ENCODE results near the gene TBC1D17. TPM values are rescaled to one million over a fixed set of nuclear protein-coding genes. Genes with fewer than 3 reads are reported as not detected.

TBC1D17 gene
- polyA plus RNA-seq (ENCODE audit: low read depth in 6 of 6) = 10 to 100 TPM; 10.5 to 20.6 (median 12.3) TPM

GRCh38 chr19:49877020-49877878, at the start of gene TBC1D17, which contains the start of gene AKT1S1:
TBC1D17 (plus strand) TSS chr19:49877702; CDS start chr19:49877724, 22 bp downstream.
AKT1S1 (minus strand) TSS chr19:49877355; CDS start chr19:49873295, 4,060 bp downstream.
- Mint-ChIP-seq H3K36me3 (peaks cover 0 to 10% of the 10 kb centered on the region in 2 donors), H3K27me3 (no peaks in the 10 kb centered on the region), H3K9me3 (no peaks in the 10 kb centered on the region), H3K27ac (peak within 1 kb of the TSS in 2 of 6 donors; percentile 70 to 96), H3K4me1 (peaks cover 18 to 26% (median 25%) of the 10 kb centered on the region in 3 donors), H3K4me3 (no peak within 1 kb of the TSS)
- peak; percentile 99 for DNase-seq
- peak; percentile 62 to 66 for ATAC-seq (ENCODE audit: low read depth in 2 of 2)

- DNase-seq (no peak), ATAC-seq (ENCODE audit: low read depth in 2 of 2) (no peak)
- Mint-ChIP-seq H3K4me1 (peaks cover 13 to 25% (median 14%) of the 10 kb centered on the region in 3 donors), H3K27me3 (no peaks in the 10 kb centered on the region), H3K36me3 (peaks cover 0 to 8% of the 10 kb centered on the region in 2 donors), H3K27ac (peak overlapping the region in 2 of 6 donors; percentile 20 to 38), H3K9me3 (no peaks in the 10 kb centered on the region), H3K4me3 (peak overlapping the region in 1 of 8 donors; percentile 24)
Observed at GRCh38 chr19:49829200-49829599, 48.3 kb upstream of the TBC1D17 start.

GRCh38 chr19:49829721-49830120, 47.8 kb upstream of the TBC1D17 start:
- Mint-ChIP-seq H3K4me1 (peaks cover 13 to 22% (median 18%) of the 10 kb centered on the region in 3 donors), H3K27ac (no peak overlapping the region), H3K27me3 (no peaks in the 10 kb centered on the region), H3K4me3 (no peak overlapping the region), H3K36me3 (peaks cover 0 to 12% of the 10 kb centered on the region in 2 donors), H3K9me3 (no peaks in the 10 kb centered on the region)
- DNase-seq (no peak), ATAC-seq (ENCODE audit: low read depth in 2 of 2) (no peak)

GRCh38 chr19:49830766-49831165, 46.7 kb upstream of the TBC1D17 start:
- H3K36me3 Mint-ChIP-seq = peaks cover 0 to 15% of the 10 kb centered on the region in 2 donors
- no peaks in the 10 kb centered on the region for H3K9me3 Mint-ChIP-seq
- H3K27ac Mint-ChIP-seq = no peak overlapping the region
- DNase-seq (no peak), ATAC-seq (ENCODE audit: low read depth in 2 of 2) (no peak)
- no peaks in the 10 kb centered on the region for H3K27me3 Mint-ChIP-seq
- H3K4me3 Mint-ChIP-seq = no peak overlapping the region
- peaks cover 13 to 21% (median 18%) of the 10 kb centered on the region in 3 donors for H3K4me1 Mint-ChIP-seq

- H3K27me3 Mint-ChIP-seq = no peaks in the 10 kb centered on the region
- H3K4me3 Mint-ChIP-seq = no peak overlapping the region
- H3K27ac Mint-ChIP-seq = peak overlapping the region in 1 of 6 donors; percentile 32
- DNase-seq (no peak), ATAC-seq (ENCODE audit: low read depth in 2 of 2) (no peak)
- H3K9me3 Mint-ChIP-seq = no peaks in the 10 kb centered on the region
- peaks cover 0 to 15% of the 10 kb centered on the region in 2 donors for H3K36me3 Mint-ChIP-seq
- H3K4me1 Mint-ChIP-seq = peaks cover 11 to 16% (median 15%) of the 10 kb centered on the region in 3 donors
Observed at GRCh38 chr19:49831592-49831991, 45.9 kb upstream of the TBC1D17 start.

- H3K36me3 Mint-ChIP-seq = peaks cover 4 to 23% of the 10 kb centered on the region in 2 donors
- no peaks in the 10 kb centered on the region for H3K9me3 Mint-ChIP-seq
- peaks cover 6 to 12% (median 8%) of the 10 kb centered on the region in 3 donors for H3K4me1 Mint-ChIP-seq
Observed at GRCh38 chr19:49832556-49832955, 44.9 kb upstream of the TBC1D17 start.

GRCh38 chr19:49833599-49833998, 43.9 kb upstream of the TBC1D17 start:
- Mint-ChIP-seq H3K4me1 (peaks cover 6 to 15% (median 9%) of the 10 kb centered on the region in 3 donors), H3K27ac (no peak overlapping the region), H3K36me3 (peaks cover 12 to 33% of the 10 kb centered on the region in 2 donors), H3K27me3 (no peaks in the 10 kb centered on the region), H3K9me3 (no peaks in the 10 kb centered on the region), H3K4me3 (peak overlapping the region in 1 of 8 donors; percentile 56)
- DNase-seq = no peak
- no peak for ATAC-seq (ENCODE audit: low read depth in 2 of 2)

More at GRCh38 chr19:49832556-49832955, 44.9 kb upstream of the TBC1D17 start:
- Mint-ChIP-seq H3K4me3 (no peak overlapping the region), H3K27ac (peak overlapping the region in 2 of 6 donors; percentile 47 to 84), H3K27me3 (no peaks in the 10 kb centered on the region)
- DNase-seq (no peak), ATAC-seq (ENCODE audit: low read depth in 2 of 2) (no peak)

GRCh38 chr19:49835562-49835961, 41.9 kb upstream of the TBC1D17 start:
- DNase-seq (no peak), ATAC-seq (ENCODE audit: low read depth in 2 of 2) (no peak)
- Mint-ChIP-seq H3K4me3 (no peak overlapping the region), H3K27ac (no peak overlapping the region), H3K4me1 (peaks cover 6 to 15% (median 13%) of the 10 kb centered on the region in 3 donors), H3K36me3 (peaks cover 18 to 39% of the 10 kb centered on the region in 2 donors), H3K9me3 (no peaks in the 10 kb centered on the region), H3K27me3 (no peaks in the 10 kb centered on the region)

GRCh38 chr19:49836176-49837008, 41.1 kb upstream of the TBC1D17 start:
- Mint-ChIP-seq H3K9me3 (no peaks in the 10 kb centered on the region), H3K36me3 (peaks cover 18 to 39% of the 10 kb centered on the region in 2 donors), H3K4me3 (no peak overlapping the region), H3K4me1 (peaks cover 6 to 18% (median 16%) of the 10 kb centered on the region in 3 donors), H3K27me3 (no peaks in the 10 kb centered on the region), H3K27ac (peak overlapping the region in 3 of 6 donors; percentile 54 to 77 (median 75))
- ATAC-seq (ENCODE audit: low read depth in 2 of 2) (no peak), DNase-seq (no peak)

GRCh38 chr19:49837009-49837310, 40.5 kb upstream of the TBC1D17 start:
- Mint-ChIP-seq H3K4me3 (no peak overlapping the region), H3K27ac (peak overlapping the region in 3 of 6 donors; percentile 75 to 96 (median 77))
- no peak for ATAC-seq (ENCODE audit: low read depth in 2 of 2)

GRCh38 chr19:49837425-49837824, 40.1 kb upstream of the TBC1D17 start:
- H3K4me1 Mint-ChIP-seq = peaks cover 7 to 24% (median 18%) of the 10 kb centered on the region in 3 donors
- no peak for ATAC-seq (ENCODE audit: low read depth in 2 of 2)
- H3K27ac Mint-ChIP-seq = peak overlapping the region in 3 of 6 donors; percentile 77 to 96 (median 80)
- peaks cover 18 to 34% of the 10 kb centered on the region in 2 donors for H3K36me3 Mint-ChIP-seq
- H3K9me3 Mint-ChIP-seq = no peaks in the 10 kb centered on the region
- DNase-seq = no peak
- no peak overlapping the region for H3K4me3 Mint-ChIP-seq
- H3K27me3 Mint-ChIP-seq = no peaks in the 10 kb centered on the region

More at GRCh38 chr19:49837009-49837310, 40.5 kb upstream of the TBC1D17 start:
- Mint-ChIP-seq H3K4me1 (peaks cover 6 to 19% (median 18%) of the 10 kb centered on the region in 3 donors), H3K9me3 (no peaks in the 10 kb centered on the region), H3K36me3 (peaks cover 18 to 39% of the 10 kb centered on the region in 2 donors), H3K27me3 (no peaks in the 10 kb centered on the region)
- DNase-seq = no peak

- Mint-ChIP-seq H3K27ac (peak overlapping the region in 3 of 6 donors; percentile 28 to 62 (median 42)), H3K4me3 (no peak overlapping the region), H3K9me3 (no peaks in the 10 kb centered on the region), H3K36me3 (peaks cover 18 to 32% of the 10 kb centered on the region in 2 donors), H3K4me1 (peaks cover 21 to 35% (median 23%) of the 10 kb centered on the region in 3 donors), H3K27me3 (no peaks in the 10 kb centered on the region)
- DNase-seq (no peak), ATAC-seq (ENCODE audit: low read depth in 2 of 2) (no peak)
Observed at GRCh38 chr19:49838885-49839588, 38.5 kb upstream of the TBC1D17 start.
